HCT116 (cell line): Measurements from ENCODE around the gene CHID1. TPM values are rescaled to one million over a fixed set of nuclear protein-coding genes. Genes with fewer than 3 reads are reported as not detected.

Source experiments
- ATAC-seq: fragments of 200-7000 bp; cut with Tn5 transposase; 2 replicates; pipeline ENCODE4 v1.9.1; 2020; ENCODE audit warnings: mild to moderate bottlenecking, moderate library complexity
- BruUV-seq: library from RNA; stranded (reverse); fragments of 400-500 nt; replicated peaks from 2 replicates; lab custom pipeline; 2021; lab: Mats Ljungman, UMichigan
- CTCF ChIA-PET: fragments of 300-600 bp; sonication (Branson Sonifier 250); formaldehyde crosslinking; loops from one replicate; lab custom pipeline; 2021; ENCODE audit warnings: antibody characterized with exemption; lab: Charles Lee
- POLR2A ChIA-PET: fragments of 300-600, 350-600 bp; sonication (Branson Sonifier 250); formaldehyde crosslinking; loops from one replicate; lab custom pipeline; 2021; ENCODE audit warnings: antibody characterized with exemption; lab: Charles Lee
- RAD21 ChIA-PET, 2 experiments: fragments of 300-600 bp; sonication (Branson Sonifier 250); formaldehyde crosslinking; loops; one replicate each; lab custom pipeline; 2023; ENCODE audit warnings: low total read pairs in 2 of 2; ENCODE audit not compliant: uncharacterized antibody in 2 of 2, unreplicated experiment in 2 of 2, low non-redundant PET in 1 of 2; lab: Charles Lee
- DNase-seq: peaks from one replicate; pipeline ENCODE4 v3.0.0-alpha.2; 2010; ENCODE audit warnings: low read depth, low spot score
- H2AFZ ChIP-seq: fragments of 200-600 bp; shearing (Covaris generic), sonication (generic); 2 replicates; pipeline ENCODE4 v1.6.1; 2017; ENCODE audit warnings: low read depth, mixed run types, mixed read lengths, antibody characterized with exemption, low read length; ENCODE audit not compliant: poor library complexity, severe bottlenecking
- H3K27ac ChIP-seq: 2 replicates; pipeline ENCODE4 v1.5.1; 2012; ENCODE audit warnings: low read depth, low read length
- H3K27me3 ChIP-seq: fragments of 200-600 bp; sonication (generic); 2 replicates; pipeline ENCODE4 v1.6.1; 2016; ENCODE audit warnings: mixed run types, low read length, mixed read lengths; ENCODE audit not compliant: insufficient read depth
- H3K36me3 ChIP-seq, 2 experiments: fragments of 200-500 bp in 1 of 2; fragments of 200-600 bp in 1 of 2; sonication (Bioruptor generic) in 1 of 2; sonication (generic) in 1 of 2; 2 replicates each; pipeline versions ENCODE4 v1.5.1 to v1.6.1; 2014 to 2016; ENCODE audit warnings: low read length in 2 of 2, inconsistent platforms in 1 of 2, mixed read lengths in 1 of 2, mixed run types in 1 of 2; ENCODE audit not compliant: insufficient read depth in 2 of 2, control insufficient read depth in 1 of 2
- H3K4me1 ChIP-seq, 2 experiments: fragments of 200-600 bp in 1 of 2; sonication (generic) in 1 of 2; 2 replicates each; pipeline versions ENCODE4 v1.5.1 to v1.6.1; 2012 to 2017; ENCODE audit warnings: low read length in 2 of 2, inconsistent platforms in 1 of 2, mild to moderate bottlenecking in 1 of 2, mixed read lengths in 1 of 2, mixed run types in 1 of 2, moderate library complexity in 1 of 2; ENCODE audit not compliant: insufficient read depth in 2 of 2, control insufficient read depth in 1 of 2
- H3K4me2 ChIP-seq: fragments of 200-600 bp; sonication (generic); 2 replicates; pipeline ENCODE4 v1.6.1; 2017; ENCODE audit warnings: mixed run types, low read length, mixed read lengths
- H3K4me3 ChIP-seq, 2 experiments: fragments of 200-600 bp in 1 of 2; sonication (generic) in 1 of 2; replicated peaks in 1 of 2; 2 replicates each; pipeline ENCODE4 v1.5.1; 2011 to 2016; ENCODE audit warnings: low read length in 2 of 2, control low read depth in 1 of 2, low read depth in 1 of 2, mild to moderate bottlenecking in 1 of 2, mixed read lengths in 1 of 2, mixed run types in 1 of 2
- H3K79me2 ChIP-seq: fragments of 200-600 bp; sonication (generic); 2 replicates; pipeline ENCODE4 v1.6.1; 2017; ENCODE audit warnings: mild to moderate bottlenecking, mixed run types, low read length, moderate library complexity, mixed read lengths; ENCODE audit not compliant: insufficient read depth
- H3K9ac ChIP-seq: fragments of 200-600 bp; sonication (generic); 2 replicates; pipeline ENCODE4 v1.6.1; 2016; ENCODE audit warnings: low read length, mixed read lengths
- H3K9me2 ChIP-seq: fragments of 200-600 bp; sonication (generic), shearing (Covaris generic); 2 replicates; pipeline ENCODE4 v1.6.1; 2017; ENCODE audit warnings: mixed run types, mild to moderate bottlenecking, moderate library complexity; ENCODE audit not compliant: insufficient read depth
- H3K9me3 ChIP-seq, 2 experiments: fragments of 200-500 bp in 1 of 2; fragments of 200-600 bp in 1 of 2; sonication (Bioruptor generic) in 1 of 2; sonication (generic) in 1 of 2; 2 replicates each; pipeline ENCODE4 v1.6.1; 2014 to 2017; ENCODE audit warnings: low read length in 2 of 2, mixed read lengths in 2 of 2, inconsistent platforms in 1 of 2, low read depth in 1 of 2, mild to moderate bottlenecking in 1 of 2, mixed run types in 1 of 2, moderate library complexity in 1 of 2; ENCODE audit not compliant: control insufficient read depth in 1 of 2, insufficient read depth in 1 of 2
- H4K20me1 ChIP-seq: fragments of 200-600 bp; sonication (generic), shearing (Covaris generic); 2 replicates; pipeline ENCODE4 v1.6.1; 2017; ENCODE audit warnings: mixed run types, mild to moderate bottlenecking, moderate library complexity; ENCODE audit not compliant: insufficient read depth
- ATF3 ChIP-seq: IDR thresholded peaks from 2 replicates; pipeline ENCODE4 v1.6.1; 2012
- CBX3 ChIP-seq: IDR thresholded peaks from 2 replicates; pipeline ENCODE4 v1.6.1; 2012; ENCODE audit warnings: low read depth
- CEBPB ChIP-seq: IDR thresholded peaks from 2 replicates; pipeline ENCODE4 v1.6.1; 2012; ENCODE audit warnings: low read depth
- EGR1 ChIP-seq: IDR thresholded peaks from 2 replicates; pipeline ENCODE4 v1.6.1; 2012; ENCODE audit warnings: low read depth
- JUND ChIP-seq: IDR thresholded peaks from 2 replicates; pipeline ENCODE4 v1.6.1; 2012
- MAX ChIP-seq: IDR thresholded peaks from 2 replicates; pipeline ENCODE4 v1.6.1; 2012
- RAD21 ChIP-seq: IDR thresholded peaks from 2 replicates; pipeline ENCODE4 v1.6.1; 2012; ENCODE audit warnings: low read depth, mild to moderate bottlenecking
- REST ChIP-seq: IDR thresholded peaks from 2 replicates; pipeline ENCODE4 v1.6.1; 2012; ENCODE audit warnings: low read depth
- ZBTB33 ChIP-seq: IDR thresholded peaks from 2 replicates; pipeline ENCODE4 v1.6.1; 2011; ENCODE audit warnings: mild to moderate bottlenecking, low read length, moderate library complexity; ENCODE audit not compliant: insufficient replicate concordance; ENCODE audit errors: extremely low read depth
- intact Hi-C: fragments of 100-400 bp; cut with micrococcal nuclease; formaldehyde crosslinking; loops from 2 replicates; pipeline ENCODE4 v1.10.0; 2022
- total RNA-seq: library from RNA; stranded (reverse); gene quantifications from one replicate; pipeline ENCODE4 v1.2.1, GENCODE V29; 2021; ENCODE audit not compliant: unreplicated experiment

CHID1 gene
- total RNA-seq, 1 experiment from 2014 or later = 102 TPM

GRCh38 chr11:821512-822371, 88.9 kb downstream of the CHID1 start:
- BruUV-seq = no TSS peak
- no peak for DNase-seq
- Histone ChIP-seq H3K9ac (peak overlapping the region; percentile 90), H3K79me2 (peaks cover 22% of the 10 kb centered on the region), H3K4me2 (peak overlapping the region; percentile 81), H3K9me3 (no peaks in the 10 kb centered on the region), H3K4me3 (peak overlapping the region in 1 of 2 experiments; percentile 77; a peak in 1 of 4 replicates), H3K27me3 (no peaks in the 10 kb centered on the region), H3K4me1 (peaks cover 35 to 50% of the 10 kb centered on the region in 2 experiments), H4K20me1 (no peaks in the 10 kb centered on the region), H3K9me2 (no peaks in the 10 kb centered on the region), H2AFZ (no peak overlapping the region), H3K27ac (peak overlapping the region; percentile 44), H3K36me3 (no peaks in the 10 kb centered on the region)
- no peak for ATAC-seq
- TF ChIP-seq RAD21 (no peak), EGR1 (no peak), CBX3 (no peak), CEBPB (no peak), ATF3 (no peak), MAX (no peak), JUND (no peak), ZBTB33 (no peak), REST (no peak)
- ChIA-PET RAD21 (no interaction called here), POLR2A (interaction anchor here (0.7 to 1.6 kb wide), 4 partner anchors 11 to 16 kb away, joined by 3 to 9 read pairs (median 4); partner anchors contain the start of genes CD151 and RPLP2), CTCF (no interaction called here)
- intact Hi-C loops = no loop called here
